K562 (cell line): ENCODE measurements around the gene GMEB2. TPM values are rescaled to one million over a fixed set of nuclear protein-coding genes. Genes with fewer than 3 reads are reported as not detected.

Experiments used
- ATAC-seq: fragments of 200-7000 bp; cut with Tn5 transposase; 3 replicates; pipeline ENCODE4 v1.9.1; 2020; ENCODE audit warnings: moderate library complexity
- BruUV-seq: library from RNA; stranded (reverse); fragments of 400-500 nt; replicated peaks from 2 replicates; lab custom pipeline; 2021; lab: Mats Ljungman, UMichigan
- CTCF ChIA-PET: fragments of 300-600 bp; formaldehyde crosslinking; extraction: SDS; loops from one replicate; lab custom pipeline; 2021; ENCODE audit warnings: low intra/inter-chr PET ratio; lab: Yijun Ruan, JAX
- POLR2A ChIA-PET: fragments of 300-600, 350-650 bp; sonication (Branson Sonifier 250); formaldehyde crosslinking; extraction: SDS; loops from one replicate; lab custom pipeline; 2021; ENCODE audit warnings: antibody characterized with exemption, inconsistent platforms; lab: Yijun Ruan, JAX
- DNase-seq, 4 experiments: peaks; one replicate each; pipeline versions ENCODE4 v3.0.0 to v3.0.0-alpha.2; 2011 to 2018; ENCODE audit warnings: low spot score in 3 of 4, mixed read lengths in 3 of 4; ENCODE audit errors: extremely low read depth in 1 of 4
- FAIRE-seq: peaks from 2 replicates; lab custom pipeline; 2011; peaks lifted over from hg19 to GRCh38; lab: Jason Lieb, UNC
- H2AFZ ChIP-seq: 2 replicates; pipeline ENCODE4 v1.6.0; 2011; ENCODE audit warnings: low read depth, low read length, control low read depth, inconsistent platforms
- H3K27ac ChIP-seq: fragments of 200-600 bp; 3 replicates; pipeline ENCODE4 v1.8.0; 2011; ENCODE audit warnings: low read depth, mild to moderate bottlenecking, control low read depth, inconsistent platforms, low read length, moderate library complexity, mixed read lengths; ENCODE audit errors: extremely low read depth
- H3K27me3 ChIP-seq, 2 experiments: fragments of 300-600 bp in 1 of 2; 2 replicates in 1 of 2; 3 replicates in 1 of 2; pipeline versions ENCODE4 v1.6.0 to v1.8.0; 2011; ENCODE audit warnings: inconsistent platforms in 2 of 2, low read length in 2 of 2, mild to moderate bottlenecking in 1 of 2, mixed read lengths in 1 of 2, moderate library complexity in 1 of 2; ENCODE audit not compliant: control insufficient read depth in 2 of 2, insufficient read depth in 2 of 2
- H3K36me3 ChIP-seq: fragments of 300-600 bp; 3 replicates; pipeline ENCODE4 v1.8.0; 2011; ENCODE audit warnings: mild to moderate bottlenecking, low read length, inconsistent platforms; ENCODE audit not compliant: control insufficient read depth, insufficient read depth
- H3K4me1 ChIP-seq, 2 experiments: fragments of 200-600 bp in 1 of 2; replicated peaks in 1 of 2; 2 replicates in 1 of 2; 3 replicates in 1 of 2; pipeline versions ENCODE4 v1.5.1 to v1.8.0; 2011; ENCODE audit warnings: inconsistent platforms in 2 of 2, low read length in 2 of 2, mild to moderate bottlenecking in 1 of 2, mixed read lengths in 1 of 2, moderate library complexity in 1 of 2; ENCODE audit not compliant: control insufficient read depth in 2 of 2, insufficient read depth in 2 of 2
- H3K4me2 ChIP-seq: 2 replicates; pipeline ENCODE4 v1.6.1; 2011; ENCODE audit warnings: low read length, control low read depth, inconsistent platforms, mixed read lengths; ENCODE audit not compliant: insufficient read depth
- H3K4me3 ChIP-seq: fragments of 200-600 bp; sonication (generic), shearing (Covaris generic); 2 replicates; pipeline ENCODE4 v1.5.1; 2016; ENCODE audit warnings: control low read depth, inconsistent platforms
- H3K79me2 ChIP-seq: fragments of 200-600 bp; 3 replicates; pipeline ENCODE4 v1.8.0; 2011; ENCODE audit warnings: low read length, inconsistent platforms; ENCODE audit not compliant: control insufficient read depth, insufficient read depth
- H3K9ac ChIP-seq, 2 experiments: 2 replicates each; pipeline versions ENCODE4 v1.6.0 to v1.6.1; 2011; ENCODE audit warnings: low read depth in 2 of 2, low read length in 2 of 2, control low read depth in 1 of 2, inconsistent platforms in 1 of 2, mild to moderate bottlenecking in 1 of 2, mixed read lengths in 1 of 2; ENCODE audit not compliant: insufficient read depth in 1 of 2
- H3K9me1 ChIP-seq: one replicate; pipeline ENCODE4 v1.6.0; 2011; ENCODE audit warnings: inconsistent platforms, mild to moderate bottlenecking, low read length, moderate library complexity; ENCODE audit not compliant: control insufficient read depth, insufficient read depth
- H3K9me3 ChIP-seq: replicated peaks from 2 replicates; pipeline ENCODE4 v1.5.1; 2011; ENCODE audit warnings: low read depth, low read length, inconsistent platforms; ENCODE audit not compliant: control insufficient read depth, insufficient read depth
- H4K20me1 ChIP-seq: replicated peaks from 2 replicates; pipeline ENCODE4 v1.6.1; 2011; ENCODE audit warnings: low read length, inconsistent platforms, mixed read lengths; ENCODE audit not compliant: control insufficient read depth, insufficient read depth
- ATF7 ChIP-seq: fragments of 450-650 bp; IDR thresholded peaks from 2 replicates; pipeline ENCODE4 v1.7.1; 2014; ENCODE audit warnings: mild to moderate bottlenecking, moderate library complexity
- CEBPB ChIP-seq: fragments of 450-650 bp; IDR thresholded peaks from 2 replicates; pipeline ENCODE4 v1.6.1; 2016; ENCODE audit warnings: missing genetic modification characterization, missing compliant biosample characterization
- CREM ChIP-seq: IDR thresholded peaks from 2 replicates; pipeline ENCODE4 v1.6.1; 2014; ENCODE audit warnings: antibody characterized with exemption, low read depth
- KLF16 ChIP-seq: IDR thresholded peaks from 2 replicates; pipeline ENCODE4 v1.6.1; 2016; ENCODE audit warnings: antibody characterized with exemption
- RAD21 ChIP-seq, 2 experiments: fragments of 250-450 bp in 1 of 2; fragments of 450-650 bp in 1 of 2; sonication (Bioruptor Pico) in 1 of 2; formaldehyde crosslinking in 1 of 2; IDR thresholded peaks in 1 of 2; conservative IDR thresholded peaks in 1 of 2; 2 replicates each; pipeline versions ENCODE4 v1.4.0 to v1.8.0; 2020 to 2022; ENCODE audit warnings: mild to moderate bottlenecking in 2 of 2, moderate library complexity in 1 of 2
- ZNF143 ChIP-seq: sonication (generic); formaldehyde crosslinking; IDR thresholded peaks from 2 replicates; pipeline ENCODE4 v1.9.0; 2022; ENCODE audit warnings: mild to moderate bottlenecking, missing genetic modification reagents
- ZNF778 ChIP-seq: fragments of 450-650 bp; formaldehyde crosslinking; IDR thresholded peaks from 2 replicates; pipeline ENCODE4 v1.4.0; 2020; ENCODE audit warnings: mild to moderate bottlenecking, moderate library complexity
- WGBS: fragments of 100-300 bp; shearing (Covaris generic); methylation state at CpG from one replicate; pipeline ENCODE4 v1.1.6; 2016; ENCODE audit warnings: low coverage, mixed read lengths; ENCODE audit not compliant: insufficient coverage; ENCODE audit errors: missing lambda C conversion rate; 5-methylcytosine and 5-hydroxymethylcytosine counted together
- in situ Hi-C: fragments of 300-500 bp; cut with MboI; formaldehyde crosslinking; loops from 4 replicates; pipeline ENCODE4 v1.15.0; 2018; ENCODE audit warnings: inconsistent platforms, mixed read lengths
- intact Hi-C: fragments of 100-400 bp; cut with micrococcal nuclease; formaldehyde crosslinking; loops from 2 replicates; pipeline ENCODE4 v1.14.2; 2022
- polyA plus RNA-seq, 8 experiments: library from polyadenylated mRNA; depleted of rRNA in 4 of 8; stranded (reverse) in 5 of 8; unstranded in 3 of 8; fragments of >200 nt; fragmentation: Nextera tagmentation in 2 of 8; fragmentation: Illumina TruSeq in 1 of 8; extraction: Ambion mirVana in 2 of 8; extraction: Trizol in 1 of 8; gene quantifications; 2 replicates each; pipeline versions ENCODE4 v1.2.1 to v1.2.3, GENCODE V29; 2011 to 2014; ENCODE audit warnings: inconsistent platforms in 1 of 8, missing spikeins in 1 of 8
- total RNA-seq, 7 experiments: library from RNA; depleted of rRNA in 6 of 7; stranded (reverse); fragments of >200 nt in 6 of 7; fragmentation: Illumina TruSeq in 2 of 7; extraction: Trizol in 2 of 7; gene quantifications; 2 replicates each; pipeline versions ENCODE4 v1.2.1 to v1.2.3, GENCODE V29; 2011 to 2021; ENCODE audit warnings: low replicate concordance in 1 of 7
- TF ChIP-seq, protein P1 (sequence below), 2 experiments: fragments of 450-650 bp; formaldehyde crosslinking in 1 of 2; IDR thresholded peaks; 2 replicates each; pipeline versions ENCODE4 v1.4.0 to v1.6.1; 2014 to 2020; ENCODE audit warnings: mild to moderate bottlenecking in 2 of 2, borderline replicate concordance in 1 of 2, low read depth in 1 of 2
- TF ChIP-seq, protein P2 (sequence below), 2 experiments: fragments of 450-650 bp in 1 of 2; sonication (generic) in 1 of 2; formaldehyde crosslinking in 1 of 2; IDR thresholded peaks in 1 of 2; conservative IDR thresholded peaks in 1 of 2; 2 replicates each; pipeline versions ENCODE4 v1.6.1 to v1.8.1; 2016 to 2023; ENCODE audit warnings: mild to moderate bottlenecking in 2 of 2, moderate library complexity in 2 of 2, inconsistent platforms in 1 of 2, missing genetic modification reagents in 1 of 2

GMEB2 gene
- total and polyA plus RNA-seq, 9 of the 15 experiments (the other 6 are each of a cell fraction or from before 2014, with no cell fraction given): 0.03 to 13.9 (median 6.3) TPM

DNA sequence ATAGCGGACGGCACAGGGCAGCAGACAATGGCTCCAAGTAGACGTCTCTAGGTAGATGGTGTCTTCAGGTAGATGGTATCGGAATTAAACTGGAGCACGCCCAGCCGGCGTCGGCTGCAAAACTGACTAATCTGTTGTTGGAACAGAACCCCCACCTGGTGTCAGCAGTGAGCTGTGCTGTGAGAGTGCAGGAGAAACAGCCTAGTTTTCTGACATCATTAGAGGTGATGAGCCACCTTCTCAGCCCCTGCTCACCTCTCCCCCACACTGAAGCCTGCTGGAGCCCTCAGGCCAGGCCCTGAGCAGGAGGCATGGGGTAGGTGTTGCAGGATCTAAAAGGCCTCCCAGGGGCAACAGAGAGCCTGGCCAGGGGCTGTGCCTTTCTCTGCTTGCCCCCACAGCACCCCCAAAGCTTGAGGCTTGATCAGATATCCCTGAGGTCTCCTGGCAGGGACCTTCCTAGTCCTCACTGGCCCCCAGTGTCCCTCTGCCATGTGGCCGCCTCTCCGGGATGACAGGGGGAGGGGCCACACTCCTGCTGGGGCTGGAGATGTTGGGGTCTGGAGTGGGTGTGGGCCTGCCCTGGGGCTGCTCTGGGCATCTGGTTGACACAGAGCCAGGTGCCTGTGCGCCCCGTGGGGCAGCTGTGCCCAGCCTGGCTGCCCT lies 46.0 kb downstream of the GMEB2 start (continued):
- TF ChIP-seq ATF7 (peak; percentile 69), RAD21 (CRISPR knock-in tag; conservative IDR thresholded peaks at IDR 0.05 in 1 of 2, IDR thresholded peaks at IDR 0.05 in 1 of 2) (peak in 1 of 2 experiments; percentile 69; a peak in 3 of 4 replicates)

DNA sequence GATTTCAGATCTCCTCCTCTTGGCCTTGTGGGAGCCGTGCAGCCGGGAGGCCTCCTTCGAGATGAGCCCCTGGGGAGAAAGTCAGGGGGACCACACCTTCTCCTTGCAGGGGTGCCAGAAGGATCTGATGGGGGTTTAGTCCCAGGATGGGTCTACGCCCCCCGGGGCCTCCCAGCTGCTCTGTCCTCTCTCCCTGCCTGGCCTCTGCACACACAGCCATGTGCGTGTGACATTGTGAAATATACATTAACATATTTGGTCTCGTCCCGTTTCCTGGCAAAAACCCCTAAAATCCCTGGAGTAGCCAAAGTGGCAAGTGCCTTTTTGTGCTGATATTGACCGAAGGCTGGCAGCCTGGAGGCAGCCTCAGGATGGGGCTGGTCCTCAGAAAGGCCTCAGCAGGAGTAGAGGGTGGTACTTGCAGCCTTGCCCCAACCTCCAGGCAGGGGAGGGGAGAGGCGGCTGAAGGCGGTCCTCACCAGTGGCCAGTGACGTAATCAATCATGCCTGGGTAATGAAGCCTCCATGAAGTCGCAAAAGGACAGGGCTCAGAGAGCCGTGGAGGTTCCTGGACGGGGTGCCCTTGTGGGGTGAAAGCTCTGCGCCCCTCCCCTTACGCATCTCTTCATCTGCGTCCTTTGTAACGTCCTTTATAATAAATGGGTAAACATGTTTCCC lies 47.7 kb downstream of the GMEB2 start:
- Histone ChIP-seq H3K9me1 (no peaks in the 10 kb centered on the region), H3K4me1 (peaks cover 8 to 39% of the 10 kb centered on the region in 2 experiments), H3K36me3 (no peaks in the 10 kb centered on the region), H3K9me3 (no peaks in the 10 kb centered on the region), H3K27ac (no peak overlapping the region), H3K4me3 (no peak overlapping the region), H2AFZ (peak overlapping the region; percentile 37; the same call in 1 of the 2 replicates), H3K27me3 (no peaks in the 10 kb centered on the region), H3K9ac (no peak overlapping the region), H3K79me2 (no peaks in the 10 kb centered on the region), H3K4me2 (no peak overlapping the region), H4K20me1 (no peaks in the 10 kb centered on the region)
- ChIA-PET POLR2A (interaction anchor here (0.6 to 0.7 kb wide), 3 partner anchors 9 to 374 kb away, joined by 3 read pairs; no protein-coding TSS in a partner anchor), CTCF (no interaction called here)
- in situ Hi-C loops (no loop called here), intact Hi-C loops (no loop called here)
- FAIRE-seq (no peak), DNase-seq (peak in 1 of 4 experiments; percentile 37), ATAC-seq (peak; percentile 13; the same call in 1 of the 3 replicates)
- BruUV-seq: no TSS peak
- 23% methylated on average over 19 of the region's 19 CpGs for WGBS
- TF ChIP-seq ZNF778 (CRISPR knock-in tag) (no peak), CREM (peak; percentile 43; the same call in 1 of the 2 replicates), ZNF143 (CRISPR knock-in tag) (no peak), KLF16 (0 out of 2 replicates have a peak, but pooled peaks have one; percentile 18), ATF7 (peak; percentile 83), CEBPB (peak; percentile 66)
- TF ChIP-seq, protein P1, sequence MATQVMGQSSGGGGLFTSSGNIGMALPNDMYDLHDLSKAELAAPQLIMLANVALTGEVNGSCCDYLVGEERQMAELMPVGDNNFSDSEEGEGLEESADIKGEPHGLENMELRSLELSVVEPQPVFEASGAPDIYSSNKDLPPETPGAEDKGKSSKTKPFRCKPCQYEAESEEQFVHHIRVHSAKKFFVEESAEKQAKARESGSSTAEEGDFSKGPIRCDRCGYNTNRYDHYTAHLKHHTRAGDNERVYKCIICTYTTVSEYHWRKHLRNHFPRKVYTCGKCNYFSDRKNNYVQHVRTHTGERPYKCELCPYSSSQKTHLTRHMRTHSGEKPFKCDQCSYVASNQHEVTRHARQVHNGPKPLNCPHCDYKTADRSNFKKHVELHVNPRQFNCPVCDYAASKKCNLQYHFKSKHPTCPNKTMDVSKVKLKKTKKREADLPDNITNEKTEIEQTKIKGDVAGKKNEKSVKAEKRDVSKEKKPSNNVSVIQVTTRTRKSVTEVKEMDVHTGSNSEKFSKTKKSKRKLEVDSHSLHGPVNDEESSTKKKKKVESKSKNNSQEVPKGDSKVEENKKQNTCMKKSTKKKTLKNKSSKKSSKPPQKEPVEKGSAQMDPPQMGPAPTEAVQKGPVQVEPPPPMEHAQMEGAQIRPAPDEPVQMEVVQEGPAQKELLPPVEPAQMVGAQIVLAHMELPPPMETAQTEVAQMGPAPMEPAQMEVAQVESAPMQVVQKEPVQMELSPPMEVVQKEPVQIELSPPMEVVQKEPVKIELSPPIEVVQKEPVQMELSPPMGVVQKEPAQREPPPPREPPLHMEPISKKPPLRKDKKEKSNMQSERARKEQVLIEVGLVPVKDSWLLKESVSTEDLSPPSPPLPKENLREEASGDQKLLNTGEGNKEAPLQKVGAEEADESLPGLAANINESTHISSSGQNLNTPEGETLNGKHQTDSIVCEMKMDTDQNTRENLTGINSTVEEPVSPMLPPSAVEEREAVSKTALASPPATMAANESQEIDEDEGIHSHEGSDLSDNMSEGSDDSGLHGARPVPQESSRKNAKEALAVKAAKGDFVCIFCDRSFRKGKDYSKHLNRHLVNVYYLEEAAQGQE (IDR thresholded peaks at IDR 0.05; ENCODE audit: borderline replicate concordance): peak; percentile 72
- TF ChIP-seq, protein P1 (CRISPR knock-in tag; IDR thresholded peaks at IDR 0.05; ENCODE audit: low read depth): no peak
- TF ChIP-seq, protein P2, sequence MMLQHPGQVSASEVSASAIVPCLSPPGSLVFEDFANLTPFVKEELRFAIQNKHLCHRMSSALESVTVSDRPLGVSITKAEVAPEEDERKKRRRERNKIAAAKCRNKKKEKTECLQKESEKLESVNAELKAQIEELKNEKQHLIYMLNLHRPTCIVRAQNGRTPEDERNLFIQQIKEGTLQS (IDR thresholded peaks at IDR 0.05): peak; percentile 81
- TF ChIP-seq, protein P2 (CRISPR knock-in tag; conservative IDR thresholded peaks at IDR 0.05): no peak
